CD4-positive, alpha-beta memory T cell (primary cell): ENCODE measurements around the gene APOC1. TPM values are rescaled to one million over a fixed set of nuclear protein-coding genes. Genes with fewer than 3 reads are reported as not detected.

ENCODE experiments used
- polyA plus RNA-seq, 2 donors: library from polyadenylated mRNA; unstranded; fragments of 300-500 nt; fragmentation: Illumina TruSeq; gene quantifications; one replicate each; pipeline ENCODE4 v1.2.3, GENCODE V29; 2021
- total RNA-seq, 2 experiments: library from RNA; stranded (reverse); gene quantifications; one replicate each; pipeline ENCODE4 v1.2.3, GENCODE V29; 2021

APOC1 gene
- total and polyA plus RNA-seq, 4 experiments from 2014 or later: 6.4 to 7.0 TPM; not detected in 2

Other genes starting within 250 kb of the APOC1 start
- 1 to 10 TPM; 1.3 to 1.4 TPM for gene CEACAM19, start 243.1 kb upstream of the APOC1 start, total RNA-seq
- gene CEACAM19, start 243.1 kb upstream of the APOC1 start, polyA plus RNA-seq: not detected
- gene CEACAM16, start 215.5 kb upstream of the APOC1 start, total RNA-seq: not detected
- not detected for gene CEACAM16, start 215.5 kb upstream of the APOC1 start, polyA plus RNA-seq
- gene BCL3, start 165.9 kb upstream of the APOC1 start, total RNA-seq: 10 to 100 TPM; 10.9 to 11.8 TPM
- gene BCL3, start 165.9 kb upstream of the APOC1 start, polyA plus RNA-seq: 10 to 100 TPM in 1 of 2 donors, 1 to 10 TPM in 1; 3.9 to 15.0 TPM
- not detected for gene CBLC, start 136.7 kb upstream of the APOC1 start, total RNA-seq
- not detected for gene CBLC, start 136.7 kb upstream of the APOC1 start, polyA plus RNA-seq
- gene BCAM, start 105.5 kb upstream of the APOC1 start, total RNA-seq: not detected
- not detected for gene BCAM, start 105.5 kb upstream of the APOC1 start, polyA plus RNA-seq
- gene NECTIN2, start 68.3 kb upstream of the APOC1 start, total RNA-seq: 1 to 10 TPM in 1 of 2 experiments, under 1 TPM in 1; 0.84 to 1.7 TPM
- under 1 TPM in 1 of 2 donors, not detected in 1; 0.11 TPM for gene NECTIN2, start 68.3 kb upstream of the APOC1 start, polyA plus RNA-seq
- 10 to 100 TPM; 32.8 to 34.6 TPM for gene TOMM40, start 23.4 kb upstream of the APOC1 start, total RNA-seq
- 10 to 100 TPM; 30.9 to 43.6 TPM for gene TOMM40, start 23.4 kb upstream of the APOC1 start, polyA plus RNA-seq
- gene APOE, start 8.8 kb upstream of the APOC1 start, total RNA-seq: 10 to 100 TPM in 1 of 2 experiments, 1 to 10 TPM in 1; 9.0 to 11.9 TPM
- gene APOE, start 8.8 kb upstream of the APOC1 start, polyA plus RNA-seq: not detected
- not detected for gene APOC4, start 27.6 kb downstream of the APOC1 start, total RNA-seq
- not detected for gene APOC4, start 27.6 kb downstream of the APOC1 start, polyA plus RNA-seq
- gene APOC2, start 31.4 kb downstream of the APOC1 start, total RNA-seq: under 1 TPM in 1 of 2 experiments, not detected in 1; 0.49 TPM
- not detected for gene APOC2, start 31.4 kb downstream of the APOC1 start, polyA plus RNA-seq
- 10 to 100 TPM; 85.1 to 86.4 TPM for gene CLPTM1, start 40.8 kb downstream of the APOC1 start, total RNA-seq
- 10 to 100 TPM; 16.6 to 27.5 TPM for gene CLPTM1, start 40.8 kb downstream of the APOC1 start, polyA plus RNA-seq
- gene RELB, start 86.9 kb downstream of the APOC1 start, total RNA-seq: 10 to 100 TPM; 38.8 to 39.8 TPM
- gene RELB, start 86.9 kb downstream of the APOC1 start, polyA plus RNA-seq: 10 to 100 TPM; 19.7 to 31.2 TPM
- gene CLASRP, start 124.4 kb downstream of the APOC1 start, total RNA-seq: 100 to 1,000 TPM; 156 to 163 TPM
- gene CLASRP, start 124.4 kb downstream of the APOC1 start, polyA plus RNA-seq: 10 to 100 TPM in 1 of 2 donors, 1 to 10 TPM in 1; 3.8 to 12.7 TPM
- gene ZNF296, start 161.9 kb downstream of the APOC1 start, total RNA-seq: 1 to 10 TPM; 1.7 to 1.9 TPM
- 1 to 10 TPM in 1 of 2 donors, under 1 TPM in 1; 0.98 to 3.2 TPM for gene ZNF296, start 161.9 kb downstream of the APOC1 start, polyA plus RNA-seq
- gene GEMIN7, start 164.7 kb downstream of the APOC1 start, total RNA-seq: 10 to 100 TPM; 15.9 to 17.6 TPM
- 10 to 100 TPM; 34.9 to 75.3 TPM for gene GEMIN7, start 164.7 kb downstream of the APOC1 start, polyA plus RNA-seq
- 10 to 100 TPM; 25.2 to 26.2 TPM for gene PPP1R37, start 178.6 kb downstream of the APOC1 start, total RNA-seq
- gene PPP1R37, start 178.6 kb downstream of the APOC1 start, polyA plus RNA-seq: 1 to 10 TPM in 1 of 2 donors, under 1 TPM in 1; 0.31 to 1.4 TPM
- gene NKPD1, start 246.4 kb downstream of the APOC1 start, total RNA-seq: 1 to 10 TPM in 1 of 2 experiments, under 1 TPM in 1; 0.80 to 1.2 TPM
- under 1 TPM in 1 of 2 donors, not detected in 1; 0.61 TPM for gene NKPD1, start 246.4 kb downstream of the APOC1 start, polyA plus RNA-seq